Right forelimb (tissue), 1 donor: ENCODE measurements around the gene CACNB2.
"Not testable (repeated sequence)": the region's sequence is repeated elsewhere in the genome, so short reads cannot be mapped to it uniquely, and the experiment has no call there.

ENCODE experiments used
- DNase-seq: peaks from one replicate; pipeline ENCODE4 v3.0.0-alpha.2; 2018

CACNB2 gene

DNA sequence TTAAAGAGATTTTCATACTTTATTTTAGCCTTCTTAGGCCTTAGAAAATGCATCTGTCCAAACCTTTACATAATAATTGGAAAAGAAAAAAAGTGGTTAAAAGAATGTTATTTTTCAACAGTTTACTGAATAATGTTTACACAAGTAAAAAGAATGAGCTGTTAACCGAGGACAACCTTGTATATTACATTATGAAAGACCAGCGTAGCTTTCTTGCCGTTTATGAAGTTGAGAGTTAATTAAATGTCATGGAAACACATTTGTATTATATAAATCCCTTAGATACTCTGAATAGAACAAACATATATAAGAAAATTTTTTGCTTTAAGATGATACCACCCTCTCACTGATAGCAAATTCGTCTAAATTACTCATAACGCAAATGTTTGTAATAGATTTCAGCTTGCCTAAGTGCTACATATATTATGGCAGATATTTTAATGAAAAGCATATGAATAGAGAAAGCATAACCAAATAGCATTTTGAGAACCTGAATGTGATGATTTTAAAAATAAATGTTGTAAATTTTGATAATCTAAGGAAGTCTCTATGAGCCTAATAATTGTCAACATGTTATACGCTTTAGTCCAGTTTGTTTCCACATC, 9.1 kb downstream of the CACNB2 start:
- no peak for DNase-seq

DNA sequence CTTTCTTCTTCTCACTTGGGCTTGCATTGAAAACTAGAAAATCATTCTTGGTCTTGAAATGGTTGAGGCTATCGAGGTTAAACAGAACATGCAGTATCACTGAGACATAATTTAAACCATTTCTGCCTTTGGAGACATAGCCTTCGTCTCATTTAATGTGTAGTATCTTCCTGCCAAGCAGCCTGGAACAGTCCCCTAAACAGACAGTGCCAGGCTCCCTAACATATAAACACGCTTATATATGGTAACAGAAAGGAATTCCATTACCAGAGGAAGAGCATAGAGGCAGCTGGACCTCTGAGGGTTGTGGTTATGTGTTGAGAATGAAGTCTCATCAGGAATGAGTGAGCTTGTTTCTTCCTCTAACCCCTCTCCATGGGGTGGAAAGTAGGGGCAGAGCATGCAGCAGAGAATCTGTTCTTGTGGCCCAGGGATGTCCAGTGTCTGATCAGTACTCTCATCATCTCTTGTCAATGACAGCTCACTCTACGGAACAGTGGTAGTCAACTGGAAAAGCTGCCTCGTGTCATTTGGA, 11.2 kb downstream of the CACNB2 start:
- no peak for DNase-seq

DNA sequence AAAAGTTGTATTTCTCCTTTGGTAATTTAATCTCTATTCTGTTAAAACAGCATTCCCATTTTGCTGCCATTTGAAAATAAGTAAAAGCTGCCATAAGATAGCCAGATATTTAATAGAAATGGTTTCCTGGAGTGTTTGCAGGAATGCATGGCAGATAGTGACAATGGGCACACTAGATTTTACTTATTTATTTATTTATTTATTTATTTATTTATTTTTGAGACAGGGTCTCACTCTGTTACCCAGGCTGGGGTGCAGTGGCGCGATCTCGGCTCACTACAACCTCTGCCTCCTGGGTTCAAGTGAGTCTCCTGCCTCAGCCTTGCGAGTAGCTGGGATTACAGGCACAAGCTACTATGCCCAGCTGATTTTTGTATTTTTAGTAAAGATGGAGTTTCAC, 13.2 kb downstream of the CACNB2 start:
- DNase-seq, result not testable (repeated sequence)

DNA sequence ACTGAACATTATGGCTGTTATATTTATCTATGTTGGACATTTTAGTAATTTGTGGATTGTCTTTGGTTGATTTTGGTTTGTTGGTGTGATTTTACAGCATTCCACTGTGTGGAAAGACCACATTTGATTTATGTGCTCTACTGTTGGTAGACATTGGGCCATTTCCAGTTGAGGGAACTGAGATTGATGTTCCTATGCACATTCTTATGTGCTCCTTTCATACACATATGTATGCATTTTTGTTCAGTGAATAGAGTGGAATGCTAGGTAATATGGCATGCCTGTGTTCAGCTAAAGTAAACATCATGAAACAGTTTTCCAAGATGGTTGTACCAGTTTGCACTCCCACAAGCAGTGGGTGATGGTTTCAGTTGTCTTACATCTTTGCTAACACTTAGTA, 15.1 kb downstream of the CACNB2 start:
- no peak for DNase-seq

DNA sequence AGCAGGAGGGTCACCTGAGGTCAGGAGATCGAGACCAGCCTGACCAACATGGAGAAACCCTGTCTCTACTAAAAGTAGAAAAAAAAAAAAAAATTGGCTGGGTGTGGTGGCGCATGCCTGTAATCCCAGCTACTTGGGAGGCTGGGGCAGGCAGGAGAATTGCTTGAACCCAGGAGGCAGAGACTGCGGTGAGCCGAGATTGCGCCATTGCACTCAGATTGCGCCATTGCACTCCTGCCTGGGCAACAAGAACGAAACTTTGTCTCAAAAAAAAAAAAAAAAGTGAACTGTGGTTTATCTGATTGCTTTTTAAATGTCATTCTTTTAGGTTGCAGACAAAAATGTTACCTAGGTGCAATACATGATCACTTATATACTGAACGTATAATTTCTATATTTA, 16.6 kb downstream of the CACNB2 start:
- not testable (repeated sequence) for DNase-seq

DNA sequence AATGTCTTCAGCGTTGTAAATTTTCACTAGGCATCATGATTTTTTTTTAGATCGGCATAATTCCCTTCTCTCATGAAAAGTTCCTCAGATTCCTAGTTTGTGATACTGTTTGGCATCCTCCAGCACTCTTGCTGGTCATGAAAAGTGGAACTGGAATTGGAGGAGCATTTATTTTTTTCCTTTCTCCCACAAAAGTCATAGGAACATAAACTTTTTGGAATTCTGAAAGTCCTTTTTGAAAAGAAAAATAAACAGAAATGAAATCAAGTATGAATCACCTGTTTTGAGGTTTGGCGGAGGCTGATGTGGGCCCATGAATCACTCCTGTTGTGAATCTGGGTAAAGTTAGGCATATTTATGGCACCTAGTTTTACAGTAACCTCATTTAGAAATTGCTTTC, 17.7 kb downstream of the CACNB2 start:
- no peak for DNase-seq

DNA sequence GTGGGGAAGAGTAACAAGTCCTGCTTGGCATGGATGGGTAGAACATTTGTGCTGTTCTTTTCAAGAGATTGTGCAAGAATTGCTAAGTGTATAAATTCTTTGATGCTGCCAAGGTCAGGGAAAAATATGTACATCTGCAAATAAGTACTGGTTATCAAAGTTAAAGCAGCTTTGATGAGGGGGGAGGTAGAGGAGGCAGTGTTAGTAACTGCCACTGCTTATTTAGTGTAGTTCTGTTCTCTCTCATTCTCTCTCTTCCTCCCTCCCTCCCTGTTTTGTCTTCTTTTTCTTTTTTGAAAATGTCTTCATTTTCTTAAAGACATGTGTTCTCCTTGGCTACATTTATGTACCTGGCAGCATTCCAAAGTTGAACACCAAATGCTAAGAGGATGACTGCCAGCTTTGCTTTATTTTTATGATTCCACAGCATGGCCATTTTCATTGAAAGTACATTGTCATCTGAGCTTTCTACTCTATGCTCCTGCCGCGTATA, 18.6 kb downstream of the CACNB2 start:
- no peak for DNase-seq

DNA sequence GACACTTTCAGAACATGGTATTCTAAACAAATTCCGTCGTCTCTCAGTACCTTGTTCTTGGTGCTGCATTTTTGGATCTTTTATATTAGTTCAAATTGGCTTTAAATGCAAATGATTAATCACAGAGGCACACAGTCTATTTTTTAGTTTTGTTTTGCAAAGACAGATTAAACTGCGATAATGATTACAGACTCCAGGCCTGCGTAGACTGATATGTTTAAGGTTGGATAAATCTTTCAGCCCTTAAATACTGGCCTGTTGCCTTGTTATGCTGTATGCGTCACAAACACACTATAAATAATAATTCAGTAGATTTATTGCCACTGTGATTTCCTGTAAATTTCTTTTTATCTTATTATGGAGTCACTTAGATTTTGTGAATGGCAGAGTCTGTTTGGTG, 19.3 kb downstream of the CACNB2 start:
- DNase-seq, result no peak

DNA sequence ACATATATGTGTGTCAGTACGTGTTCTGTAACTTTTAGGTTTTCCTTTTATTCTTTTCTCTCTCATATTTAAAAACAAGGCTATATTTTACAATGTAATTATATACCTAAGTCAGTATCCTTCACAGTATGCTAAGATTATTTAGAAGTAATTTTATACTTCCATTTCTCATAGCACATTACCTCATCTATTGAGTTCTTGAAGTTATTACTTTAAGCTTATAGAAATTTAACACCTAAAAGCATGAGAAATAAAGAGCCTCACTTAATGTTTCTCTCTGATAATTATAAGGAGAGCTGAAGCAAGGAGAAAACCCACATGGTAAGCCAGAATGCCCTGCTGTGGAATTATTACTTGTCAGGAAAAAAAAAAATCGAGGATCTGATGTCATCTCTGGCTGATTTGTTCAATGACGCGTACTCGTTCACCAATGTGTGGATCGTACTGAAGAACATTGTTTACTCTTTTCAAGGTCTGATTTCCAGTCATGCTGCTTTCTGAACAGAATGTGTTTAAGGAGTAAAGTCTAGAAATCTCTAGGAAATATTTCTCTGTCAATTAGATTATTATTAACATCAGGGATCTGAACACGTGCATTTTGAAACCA, 21.9 kb downstream of the CACNB2 start:
- DNase-seq, result no peak

DNA sequence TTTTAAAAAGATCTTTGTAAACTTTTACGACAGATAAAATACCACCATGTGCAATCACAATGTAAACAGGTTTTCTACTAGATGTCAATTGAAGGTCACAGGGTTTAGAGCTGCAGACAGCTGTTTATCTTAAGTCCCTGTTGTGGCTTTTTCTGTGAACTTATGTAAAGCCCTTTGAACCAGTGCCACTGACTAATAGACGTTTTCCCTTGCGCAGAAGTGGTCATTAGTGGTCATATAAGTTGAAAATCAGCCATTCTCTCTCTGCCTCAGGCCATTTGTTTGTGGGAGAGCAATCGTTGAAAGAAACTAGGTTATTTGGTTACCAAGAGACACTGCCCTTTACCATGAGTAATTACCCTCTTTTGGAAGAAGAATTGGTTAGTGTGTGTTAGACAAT, 23.9 kb downstream of the CACNB2 start:
- DNase-seq, result no peak

DNA sequence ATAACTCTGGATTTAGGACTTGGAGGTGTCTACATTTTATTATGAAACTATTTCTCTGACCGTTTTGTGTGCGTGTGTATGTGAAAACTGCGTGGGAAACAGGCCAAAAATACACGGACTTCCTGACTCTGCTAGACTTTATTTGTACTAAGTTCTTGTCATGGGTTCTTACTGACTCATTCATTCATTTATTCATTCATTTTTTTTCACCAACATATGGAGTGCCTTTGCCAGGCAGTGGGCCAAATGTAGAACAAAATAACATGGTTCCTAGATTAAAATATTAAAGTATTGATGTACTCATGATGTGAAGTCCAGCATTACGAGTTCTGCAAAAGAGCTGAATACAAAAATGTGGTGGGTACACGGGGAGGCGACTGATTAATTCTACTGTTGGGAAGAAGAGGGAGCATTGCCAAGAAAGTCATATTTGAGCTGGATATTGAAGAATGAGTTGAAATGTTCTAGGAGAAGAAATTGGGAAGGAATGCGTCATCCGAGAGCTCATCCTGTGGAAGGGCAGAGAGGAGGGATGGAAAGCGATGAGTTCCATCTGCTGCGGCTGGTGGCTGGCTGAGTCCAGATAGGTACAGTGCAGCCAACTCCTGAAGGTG, 24.6 kb downstream of the CACNB2 start:
- no peak for DNase-seq

DNA sequence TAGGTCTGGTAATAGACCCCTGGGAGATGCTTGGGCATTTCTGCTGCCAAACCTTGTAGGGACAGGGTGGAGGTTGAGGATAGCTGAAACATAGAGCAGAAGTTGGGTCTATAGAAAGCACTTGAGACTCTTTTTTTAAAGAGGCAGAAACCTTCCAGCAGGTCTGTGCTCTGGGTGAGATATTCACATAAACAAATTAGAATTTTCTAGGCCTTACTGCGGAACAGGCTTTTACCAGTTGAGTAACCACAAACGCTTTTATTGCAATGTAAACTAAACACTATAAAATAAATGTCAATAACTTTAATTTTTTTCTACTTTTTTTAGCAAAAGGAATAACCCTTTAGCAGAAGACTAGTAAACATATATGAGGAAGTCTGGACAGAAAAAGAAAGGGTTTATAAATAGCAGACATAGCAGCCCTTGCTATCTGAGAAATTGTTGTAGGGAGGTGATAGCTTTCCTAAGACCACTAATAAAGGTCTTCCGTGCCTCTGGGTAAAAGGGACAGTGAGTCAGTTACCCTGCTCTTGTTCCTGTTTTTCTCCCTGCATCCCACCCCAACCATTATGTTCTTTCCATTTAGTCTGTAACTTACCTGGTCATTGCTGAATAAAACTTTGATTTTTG, 38.7 kb downstream of the CACNB2 start:
- DNase-seq, result no peak

DNA sequence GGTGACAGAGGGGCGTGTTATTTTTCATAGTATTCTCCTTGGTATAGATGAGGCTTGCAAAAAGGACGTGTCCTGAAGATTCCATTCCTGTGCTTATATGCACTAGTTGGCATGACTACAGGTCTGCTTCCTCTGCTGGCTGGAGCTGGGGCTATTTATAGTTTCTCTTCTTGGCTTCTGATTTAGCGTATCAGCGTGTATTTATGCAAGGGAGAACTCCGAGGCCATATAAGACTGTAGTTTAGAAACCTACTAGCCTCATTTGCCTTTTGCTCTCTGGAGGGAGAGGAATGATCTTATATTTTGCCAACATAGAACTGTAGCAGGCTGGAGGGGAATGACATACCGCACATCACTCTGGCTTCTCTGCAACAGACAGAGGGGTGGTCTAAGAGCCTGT, 39.7 kb downstream of the CACNB2 start:
- DNase-seq, result peak; percentile 60

DNA sequence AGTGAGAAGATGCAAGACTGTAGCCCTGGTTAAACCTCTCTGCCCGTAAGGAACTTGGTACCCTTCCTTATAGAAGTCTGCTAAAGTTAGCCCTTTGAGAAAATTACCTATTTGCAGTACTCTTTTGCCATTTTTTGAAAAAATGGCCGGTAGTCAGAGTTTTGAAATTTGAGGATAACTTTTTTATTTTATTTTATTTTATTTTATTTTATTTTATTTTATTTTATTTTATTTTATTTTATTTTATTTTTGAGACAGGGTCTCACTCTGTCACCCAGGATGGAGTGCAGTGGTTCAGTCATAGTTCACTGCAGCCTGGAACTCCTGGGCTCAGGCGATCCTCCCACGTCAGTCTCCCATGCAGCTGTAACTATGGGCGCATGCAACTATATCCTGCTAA, 41.2 kb downstream of the CACNB2 start:
- DNase-seq, result not testable (repeated sequence)

DNA sequence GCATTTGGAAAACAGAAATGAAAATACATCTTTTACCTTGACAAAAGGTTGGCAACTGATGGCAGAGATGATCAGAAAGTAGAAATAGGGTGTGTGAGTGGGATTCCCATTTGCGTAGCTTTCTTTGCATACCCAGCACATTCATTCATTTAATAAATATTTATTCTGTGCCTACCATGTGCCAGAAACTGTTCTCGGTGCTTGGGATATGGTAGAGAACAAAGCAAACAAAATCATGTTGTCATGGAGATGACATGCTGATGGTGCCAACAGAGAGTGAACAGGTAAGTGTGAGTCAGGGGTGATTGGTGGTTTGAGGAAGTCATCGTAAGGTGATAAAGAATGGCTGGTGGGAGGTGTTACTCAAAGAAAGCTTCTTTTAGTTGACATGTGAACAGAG, 45.4 kb downstream of the CACNB2 start:
- DNase-seq, result no peak

DNA sequence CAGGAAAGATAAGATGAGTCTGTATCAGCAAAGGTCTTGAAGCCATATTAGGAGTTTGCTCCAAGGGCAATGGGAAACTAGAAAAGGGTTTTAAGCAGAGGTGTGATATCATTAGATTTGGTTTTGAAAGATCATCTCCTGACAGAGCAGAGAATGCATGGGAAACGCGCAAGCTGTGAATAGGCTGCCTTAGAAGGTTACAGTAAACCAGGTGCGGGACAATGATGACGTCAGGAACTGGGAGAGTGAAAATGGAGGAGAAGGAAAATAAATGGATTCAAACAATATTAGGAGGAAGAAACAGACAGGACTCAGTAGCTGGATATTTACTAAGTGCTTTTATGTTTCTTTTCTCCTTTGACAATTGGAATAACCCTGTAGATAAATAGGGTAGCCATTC, 50.6 kb downstream of the CACNB2 start:
- DNase-seq, result no peak

DNA sequence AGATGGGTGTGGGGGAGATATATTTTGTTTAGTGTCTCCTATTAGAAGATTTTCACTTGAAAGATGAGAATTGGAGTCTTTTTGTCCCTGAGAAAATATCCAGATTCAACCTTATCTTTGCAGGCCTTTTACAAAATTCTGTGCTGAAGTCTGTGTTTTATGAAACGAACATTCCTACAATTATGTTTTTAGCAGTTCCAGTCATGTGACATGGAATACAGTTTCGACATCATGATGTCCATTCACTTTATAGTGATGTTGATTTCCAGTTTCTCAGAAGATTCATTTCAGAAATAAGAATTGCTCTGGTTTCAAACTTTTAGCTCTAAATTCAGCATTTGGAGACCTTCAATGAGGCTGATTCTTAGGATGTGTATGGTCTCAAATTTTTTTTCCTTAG, 54.4 kb downstream of the CACNB2 start:
- DNase-seq, result no peak

DNA sequence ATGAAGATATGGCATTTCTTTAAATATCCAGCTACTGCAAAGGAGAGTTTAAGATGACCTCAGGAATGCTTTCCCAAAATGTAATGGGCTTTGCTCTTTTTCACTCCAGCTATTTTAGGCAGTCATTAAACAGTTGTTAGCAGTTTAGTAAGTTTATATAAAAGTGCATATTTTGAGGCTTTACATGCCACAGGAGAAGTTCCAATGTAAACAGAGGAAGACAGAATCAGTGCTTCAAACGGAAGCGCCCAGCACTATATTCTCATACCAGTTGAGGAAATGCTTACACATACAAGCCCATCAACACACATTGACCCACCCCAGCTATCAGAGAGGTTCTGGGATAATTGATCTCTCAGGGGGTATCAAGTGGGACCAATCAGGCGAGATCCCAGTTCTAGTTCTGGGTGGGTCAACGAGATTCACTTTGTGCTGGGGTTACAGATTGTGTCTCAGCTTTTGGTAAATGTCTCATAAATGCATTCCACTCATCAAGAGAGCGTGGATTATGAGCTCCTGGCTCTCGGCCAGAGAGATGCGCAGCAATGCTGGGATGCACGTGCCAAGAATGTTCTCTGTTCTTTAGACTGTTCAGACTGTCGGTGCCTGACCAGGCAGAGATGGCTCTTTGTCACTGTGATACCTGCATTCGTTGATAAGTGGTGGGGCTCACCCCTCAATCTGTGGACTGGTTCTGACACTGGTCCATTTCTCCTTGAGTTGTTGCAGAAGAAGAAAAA, 55.0 kb downstream of the CACNB2 start:
- DNase-seq, result no peak

DNA sequence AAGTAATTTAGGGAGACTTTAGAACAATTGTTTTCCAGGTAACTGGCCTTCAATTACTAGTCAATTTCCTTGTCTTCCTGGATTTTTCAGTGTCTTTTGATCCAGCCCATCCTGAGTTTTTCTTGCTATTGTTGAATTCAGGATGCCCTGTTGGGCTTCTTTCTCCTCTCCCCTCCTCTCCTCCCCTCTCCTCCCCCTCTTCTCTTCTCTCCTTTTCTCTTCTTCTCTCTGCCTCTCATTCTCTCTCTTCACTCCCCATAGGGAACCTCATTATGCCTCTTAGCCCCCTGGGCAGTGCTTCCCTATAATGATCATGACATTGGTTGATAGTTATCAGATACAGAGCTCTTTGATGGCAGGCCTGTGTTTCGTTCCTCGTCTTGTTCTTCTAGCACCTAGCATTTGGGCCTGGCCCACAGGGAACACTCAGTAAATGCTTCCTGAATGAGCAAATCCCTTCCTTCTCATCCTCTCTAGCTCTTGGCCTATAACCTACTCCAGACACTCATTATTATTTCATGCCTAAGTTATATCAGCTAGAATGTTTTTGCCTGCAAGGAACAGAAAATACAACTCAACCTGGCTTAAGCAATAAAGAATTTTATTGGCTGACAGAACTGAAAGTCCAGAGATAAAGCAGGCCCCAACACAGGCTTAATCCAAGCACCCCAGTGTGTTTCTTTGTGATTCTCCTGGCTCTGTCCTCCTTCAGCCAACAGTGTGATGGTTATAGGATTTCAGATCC, 56.8 kb downstream of the CACNB2 start:
- no peak for DNase-seq

DNA sequence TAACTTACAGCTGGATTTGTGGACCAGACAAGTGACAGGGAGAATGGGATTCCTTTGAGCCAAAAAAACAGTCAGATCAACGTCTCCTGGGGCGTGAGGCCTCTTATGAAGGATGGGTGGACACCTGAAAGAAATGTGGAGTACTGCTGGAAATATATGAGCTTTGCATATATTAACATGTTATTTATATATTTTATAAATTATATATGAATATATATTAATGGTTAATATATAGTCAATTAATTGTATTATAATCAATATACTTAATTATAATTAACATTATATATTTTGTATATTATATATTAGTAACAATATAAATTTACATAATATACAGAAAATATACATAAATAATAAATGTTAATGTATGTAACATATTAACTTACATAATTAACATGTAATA, 57.5 kb downstream of the CACNB2 start:
- DNase-seq, result no peak

DNA sequence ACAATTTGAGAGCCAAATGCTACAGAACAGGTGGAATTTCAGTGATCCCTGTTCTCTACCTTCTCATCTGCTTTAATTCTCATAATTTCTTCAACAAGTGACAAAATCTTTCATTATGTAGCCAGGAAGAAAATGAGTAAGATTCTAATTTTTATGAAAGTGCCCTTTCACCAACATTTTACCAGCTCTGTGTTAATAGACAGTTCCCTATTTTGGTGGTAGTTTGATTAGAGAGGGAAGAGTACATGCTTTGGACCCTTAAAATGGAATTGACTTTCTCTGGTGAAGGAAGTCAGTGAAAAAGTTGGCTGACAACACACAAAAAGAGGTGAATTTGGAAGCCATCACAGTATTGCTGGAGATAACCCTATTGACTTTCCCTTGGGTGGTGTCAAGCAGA, 61.7 kb downstream of the CACNB2 start:
- no peak for DNase-seq

DNA sequence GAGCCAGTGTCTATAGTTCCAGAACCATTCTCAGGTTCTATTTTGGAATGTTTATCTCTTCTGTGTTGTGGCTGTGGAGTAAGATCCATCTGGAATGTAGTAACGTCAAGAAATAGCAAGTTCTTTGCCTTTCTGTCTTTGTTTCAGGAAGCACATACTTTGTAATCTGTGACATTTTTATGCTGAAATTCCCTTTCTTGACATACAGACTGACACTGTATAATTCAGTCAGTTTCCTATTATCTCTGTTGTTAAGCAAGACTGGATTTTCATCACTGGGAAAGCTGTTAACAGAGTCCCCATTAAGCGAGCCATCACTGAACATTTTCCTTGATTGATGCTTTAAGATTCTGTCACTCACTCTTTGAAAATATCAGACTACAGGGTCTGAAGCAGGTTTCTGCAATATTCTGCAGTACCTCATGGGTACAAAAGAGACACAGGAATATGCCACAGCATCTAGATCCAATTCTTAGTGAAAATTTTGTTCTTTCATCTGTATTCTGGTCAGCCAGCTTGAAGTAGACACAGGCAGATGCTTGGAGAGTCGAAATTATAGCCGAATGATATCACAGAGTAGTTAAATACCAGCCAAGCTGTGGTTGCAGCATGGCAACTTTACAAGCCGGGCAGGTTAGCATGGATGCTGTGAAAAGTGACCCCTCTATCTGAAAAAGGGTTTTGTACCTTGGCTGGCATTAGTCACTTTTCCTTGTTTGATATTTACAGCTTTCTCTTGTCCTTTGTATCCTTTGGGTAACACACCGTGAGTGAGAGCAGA, 62.6 kb downstream of the CACNB2 start:
- no peak for DNase-seq
